Tibial nerve (tissue), 4 donors: ENCODE measurements around the gene NOCT. TPM values are rescaled to one million over a fixed set of nuclear protein-coding genes. Genes with fewer than 3 reads are reported as not detected.
"Not testable (repeated sequence)": the region's sequence is repeated elsewhere in the genome, so short reads cannot be mapped to it uniquely, and the experiment has no call there.

Experiments
- DNase-seq, 2 donors: peaks; one replicate each; pipeline ENCODE4 v3.0.0-alpha.2; 2019; ENCODE audit warnings: low spot score in 2 of 2
- H3K27ac ChIP-seq, 4 donors: fragments of 200-600 bp; sonication (generic) in 3 of 4; one replicate each; pipeline ENCODE4 v1.5.1; 2017 to 2019; ENCODE audit warnings: mild to moderate bottlenecking in 1 of 4
- H3K27me3 ChIP-seq, 2 donors: fragments of 200-600 bp; sonication (generic) in 1 of 2; one replicate each; pipeline versions ENCODE4 v1.5.1 to v1.6.0; 2017 to 2019
- H3K36me3 ChIP-seq, 3 donors: fragments of 200-600 bp; sonication (generic); one replicate each; pipeline ENCODE4 v1.5.1; 2018 to 2019
- H3K4me1 ChIP-seq, 4 donors: fragments of 200-600 bp; sonication (generic) in 3 of 4; one replicate each; pipeline ENCODE4 v1.5.1; 2017 to 2019
- H3K4me3 ChIP-seq, 4 donors: fragments of 200-600 bp; sonication (generic) in 3 of 4; one replicate each; pipeline ENCODE4 v1.5.1; 2017 to 2019; ENCODE audit warnings: mild to moderate bottlenecking in 1 of 4, moderate library complexity in 1 of 4
- H3K9me3 ChIP-seq, 4 donors: fragments of 200-600 bp; sonication (generic) in 3 of 4; one replicate each; pipeline ENCODE4 v1.5.1; 2017 to 2019
- EP300 ChIP-seq, 2 donors: sonication (generic); formaldehyde crosslinking; IDR thresholded peaks; one replicate each; pipeline ENCODE4 v1.6.1; 2017; ENCODE audit warnings: antibody characterized with exemption in 2 of 2, mild to moderate bottlenecking in 1 of 2
- POLR2A ChIP-seq, 2 donors: fragments of 450-650 bp; IDR thresholded peaks; one replicate each; pipeline ENCODE4 v1.6.1; 2017; ENCODE audit warnings: antibody characterized with exemption in 2 of 2, mild to moderate bottlenecking in 2 of 2, moderate library complexity in 2 of 2
- WGBS, 2 donors: methylation state at CpG; one replicate each; pipeline ENCODE4 v1.1.5; 2018; 5-methylcytosine and 5-hydroxymethylcytosine counted together
- total RNA-seq, 4 donors: library from RNA; depleted of rRNA; stranded (reverse); fragments of >200 nt; gene quantifications; one replicate each; pipeline ENCODE4 v1.1.0, GENCODE V29; 2016
- TF ChIP-seq, protein P1 (sequence below), 5 experiments: fragments of 200-600 bp in 3 of 5; fragments of 450-650 bp in 2 of 5; sonication (generic) in 3 of 5; IDR thresholded peaks; one replicate each; pipeline ENCODE4 v1.5.1; 2016 to 2019; ENCODE audit warnings: antibody characterized with exemption in 5 of 5, mild to moderate bottlenecking in 3 of 5, moderate library complexity in 2 of 5

NOCT gene
- total RNA-seq, 4 donors from 2014 or later = 1.4 to 5.4 (median 3.4) TPM

DNA sequence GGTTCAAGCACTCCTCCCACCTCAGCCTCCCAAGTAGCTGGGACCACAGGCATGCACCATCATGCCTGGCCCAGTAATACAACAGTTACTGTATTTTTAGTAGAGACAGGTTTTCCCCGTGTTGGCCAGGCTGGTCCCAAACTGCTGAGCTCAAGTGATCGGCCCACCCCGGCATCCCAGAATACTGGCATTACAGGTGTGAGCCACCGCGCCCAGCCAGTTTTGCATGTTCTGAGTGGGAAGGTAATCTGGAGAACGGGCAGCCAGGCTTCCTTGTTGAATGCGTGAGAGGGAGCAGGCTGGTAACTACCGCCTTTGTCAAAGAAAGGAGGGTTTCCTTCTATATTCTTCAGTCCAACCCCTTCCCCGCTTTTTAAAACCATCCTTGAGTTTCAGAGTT lies 9.1 kb downstream of the NOCT start:
- H3K27ac ChIP-seq = no peak overlapping the region
- no peaks in the 10 kb centered on the region for H3K27me3 ChIP-seq
- DNase-seq = no peak
- no peaks in the 10 kb centered on the region for H3K4me1 ChIP-seq
- TF ChIP-seq EP300 (IDR thresholded peaks at IDR 0.05) (no peak), POLR2A (IDR thresholded peaks at IDR 0.05) (no peak)
- TF ChIP-seq, protein P1, sequence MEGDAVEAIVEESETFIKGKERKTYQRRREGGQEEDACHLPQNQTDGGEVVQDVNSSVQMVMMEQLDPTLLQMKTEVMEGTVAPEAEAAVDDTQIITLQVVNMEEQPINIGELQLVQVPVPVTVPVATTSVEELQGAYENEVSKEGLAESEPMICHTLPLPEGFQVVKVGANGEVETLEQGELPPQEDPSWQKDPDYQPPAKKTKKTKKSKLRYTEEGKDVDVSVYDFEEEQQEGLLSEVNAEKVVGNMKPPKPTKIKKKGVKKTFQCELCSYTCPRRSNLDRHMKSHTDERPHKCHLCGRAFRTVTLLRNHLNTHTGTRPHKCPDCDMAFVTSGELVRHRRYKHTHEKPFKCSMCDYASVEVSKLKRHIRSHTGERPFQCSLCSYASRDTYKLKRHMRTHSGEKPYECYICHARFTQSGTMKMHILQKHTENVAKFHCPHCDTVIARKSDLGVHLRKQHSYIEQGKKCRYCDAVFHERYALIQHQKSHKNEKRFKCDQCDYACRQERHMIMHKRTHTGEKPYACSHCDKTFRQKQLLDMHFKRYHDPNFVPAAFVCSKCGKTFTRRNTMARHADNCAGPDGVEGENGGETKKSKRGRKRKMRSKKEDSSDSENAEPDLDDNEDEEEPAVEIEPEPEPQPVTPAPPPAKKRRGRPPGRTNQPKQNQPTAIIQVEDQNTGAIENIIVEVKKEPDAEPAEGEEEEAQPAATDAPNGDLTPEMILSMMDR (IDR thresholded peaks at IDR 0.05) = no peak
- 89 to 97% methylated on average over 9 of the region's 9 CpGs for WGBS, 2 donors
- H3K36me3 ChIP-seq = peaks cover 0 to 8% (median 0%) of the 10 kb centered on the region in 3 donors
- H3K4me3 ChIP-seq = no peak overlapping the region
- no peaks in the 10 kb centered on the region for H3K9me3 ChIP-seq

DNA sequence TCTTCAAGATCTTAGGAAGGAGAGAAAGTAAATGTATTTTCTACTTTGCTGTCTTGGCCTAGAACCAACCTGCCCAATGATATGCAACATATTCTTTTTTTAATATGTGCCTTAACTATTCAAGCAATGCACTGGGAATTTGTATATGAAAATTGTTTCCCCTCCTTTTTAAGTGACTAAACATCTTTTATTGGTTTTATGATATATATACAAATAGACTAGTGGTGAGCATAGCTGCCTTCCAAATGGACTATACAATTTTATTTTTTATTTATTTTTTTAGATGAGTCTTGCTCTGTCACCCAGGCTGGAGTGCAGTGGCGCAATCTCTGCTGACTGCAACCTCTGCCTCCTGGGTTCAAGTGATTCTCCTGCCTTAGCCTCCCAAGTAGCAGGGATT lies 10.3 kb downstream of the NOCT start:
- no peaks in the 10 kb centered on the region for H3K9me3 ChIP-seq
- WGBS, 2 donors = 100% methylated on average over 1 of the region's 1 CpG

DNA sequence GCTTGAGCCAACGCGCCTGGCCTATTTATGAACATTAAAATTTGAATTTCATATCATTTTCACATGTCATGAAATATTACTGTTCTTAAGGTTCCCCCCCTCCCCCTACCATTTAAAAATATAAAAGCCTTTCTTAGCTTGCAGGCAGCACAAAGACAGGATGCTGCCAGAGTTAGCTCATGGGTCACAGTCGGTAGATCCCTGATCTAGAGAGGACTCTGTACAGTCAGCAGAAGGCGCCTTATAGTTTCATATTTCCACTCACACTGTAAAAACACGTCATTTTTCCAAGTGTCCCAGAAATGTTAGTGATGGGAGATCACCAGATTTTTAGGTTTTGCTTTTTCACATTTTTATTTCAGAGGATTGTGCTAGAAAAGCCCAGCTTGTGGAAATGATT lies 12.2 kb downstream of the NOCT start:
- Histone ChIP-seq H3K36me3 (peaks cover 0 to 8% (median 0%) of the 10 kb centered on the region in 3 donors), H3K27me3 (no peaks in the 10 kb centered on the region), H3K9me3 (no peaks in the 10 kb centered on the region), H3K4me3 (no peak overlapping the region), H3K27ac (no peak overlapping the region), H3K4me1 (peaks cover 0 to 6% (median 0%) of the 10 kb centered on the region in 4 donors)
- no peak for DNase-seq
- 68 to 75% methylated on average over 5 of the region's 5 CpGs for WGBS, 2 donors
- TF ChIP-seq, protein P1 (IDR thresholded peaks at IDR 0.05) = no peak
- TF ChIP-seq POLR2A (IDR thresholded peaks at IDR 0.05) (no peak), EP300 (IDR thresholded peaks at IDR 0.05) (no peak)

More for the DNA sequence above, 10.3 kb downstream of the NOCT start:
- Histone ChIP-seq H3K27me3 (no peaks in the 10 kb centered on the region), H3K27ac (no peak overlapping the region), H3K4me1 (peaks cover 0 to 3% (median 0%) of the 10 kb centered on the region in 4 donors), H3K4me3 (no peak overlapping the region), H3K36me3 (peaks cover 0 to 8% (median 0%) of the 10 kb centered on the region in 3 donors)
- no peak for DNase-seq
- TF ChIP-seq EP300 (IDR thresholded peaks at IDR 0.05) (no peak), POLR2A (IDR thresholded peaks at IDR 0.05) (no peak)
- TF ChIP-seq, protein P1 (IDR thresholded peaks at IDR 0.05) = no peak

DNA sequence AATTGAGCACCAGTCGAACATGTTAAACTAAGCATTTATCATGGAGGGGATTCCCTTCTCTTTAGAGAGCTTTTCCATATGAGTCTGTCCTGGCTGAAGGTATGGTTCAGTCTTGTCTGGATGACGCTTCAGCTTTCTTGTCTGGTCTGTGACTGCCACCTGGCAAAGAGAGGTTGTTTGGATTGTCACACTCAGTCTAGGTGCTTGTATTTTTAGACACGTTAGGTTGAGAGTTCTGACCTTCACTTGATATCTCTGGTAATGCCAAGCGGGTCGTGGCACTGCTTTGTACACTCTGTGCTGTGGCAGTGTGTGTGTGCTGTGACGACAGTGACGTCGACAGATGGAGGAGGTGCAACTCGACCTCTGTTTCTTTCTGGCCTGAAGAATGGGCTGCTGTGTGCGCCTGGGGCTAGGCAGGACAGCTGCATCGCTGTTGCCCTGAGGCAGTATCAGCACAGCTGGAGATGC lies 12.6 kb downstream of the NOCT start:
- Histone ChIP-seq H3K27me3 (no peaks in the 10 kb centered on the region), H3K36me3 (peaks cover 0 to 8% (median 0%) of the 10 kb centered on the region in 3 donors), H3K4me1 (peaks cover 0 to 6% (median 0%) of the 10 kb centered on the region in 4 donors), H3K27ac (no peak overlapping the region), H3K4me3 (no peak overlapping the region), H3K9me3 (no peaks in the 10 kb centered on the region)
- WGBS, 2 donors = 55 to 70% methylated on average over 11 of the region's 11 CpGs
- no peak for TF ChIP-seq POLR2A (IDR thresholded peaks at IDR 0.05)
- TF ChIP-seq, protein P1 (IDR thresholded peaks at IDR 0.05) = no peak
- no peak for TF ChIP-seq EP300 (IDR thresholded peaks at IDR 0.05)
- no peak for DNase-seq

DNA sequence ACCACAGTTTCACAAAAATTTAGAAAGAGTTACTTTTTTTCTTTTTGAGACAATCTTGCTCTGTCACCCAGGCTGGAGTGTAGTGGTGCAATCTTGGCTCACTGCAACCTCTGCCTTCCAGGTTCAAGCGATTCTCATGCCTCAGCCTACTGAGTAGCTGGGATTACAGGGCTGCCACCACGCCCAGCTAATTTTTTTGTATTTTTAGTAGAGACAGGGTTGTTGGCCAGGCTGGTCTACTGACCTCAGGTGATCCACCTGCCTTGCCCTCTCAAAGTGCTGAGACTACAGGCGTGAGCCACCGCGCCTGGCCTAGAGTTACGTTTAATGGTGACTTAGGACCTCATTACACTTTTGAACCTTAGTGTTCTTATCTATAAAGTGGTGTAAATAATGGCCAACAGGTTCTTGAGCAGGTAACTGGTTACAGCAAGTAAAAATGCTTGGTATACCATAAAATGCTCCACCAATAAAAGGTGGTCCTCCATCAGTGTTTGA lies 14.3 kb downstream of the NOCT start:
- H3K36me3 ChIP-seq, H3K27me3 ChIP-seq, H3K4me3 ChIP-seq, H3K9me3 ChIP-seq, DNase-seq, H3K4me1 ChIP-seq, H3K27ac ChIP-seq: not testable (repeated sequence)
- 87 to 89% methylated on average over 6 of the region's 6 CpGs for WGBS, 2 donors
